RPMI7951 (cell line): ENCODE data around the gene KIF2C. TPM values are rescaled to one million over a fixed set of nuclear protein-coding genes. Genes with fewer than 3 reads are reported as not detected.
"Not testable (repeated sequence)": the region's sequence is repeated elsewhere in the genome, so short reads cannot be mapped to it uniquely, and the experiment has no call there.

Experiments used
- DNase-seq: peaks from one replicate; pipeline ENCODE4 v3.0.0-alpha.2; 2012; ENCODE audit warnings: low read depth
- total RNA-seq: library from RNA; depleted of rRNA; stranded (reverse); fragments of >200 nt; shearing (Covaris generic); gene quantifications from 2 replicates; pipeline ENCODE4 v1.2.3, GENCODE V29; 2014

KIF2C gene
- total RNA-seq, 1 experiment from 2014 or later: 127 TPM

DNA sequence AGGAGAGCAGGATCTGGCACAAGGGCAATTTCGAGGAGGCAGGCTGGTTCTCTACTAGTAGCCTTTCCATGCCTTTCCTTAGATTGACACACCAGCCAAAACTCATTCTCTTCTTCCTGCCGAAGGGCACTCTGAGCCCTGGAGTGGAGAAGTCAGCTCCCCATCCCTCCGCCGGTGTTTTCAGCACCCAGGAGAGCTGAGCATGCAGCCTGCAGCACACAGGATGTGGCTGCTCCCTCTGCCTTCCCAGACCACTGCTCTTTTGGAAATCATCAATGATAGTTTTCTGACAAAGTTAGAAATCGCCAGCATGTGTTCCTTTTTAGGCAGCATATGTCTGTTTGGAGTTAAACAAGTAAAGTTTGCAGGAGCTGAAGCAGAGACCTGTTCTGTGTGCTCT, 20.3 kb upstream of the KIF2C start:
- DNase-seq: peak; percentile 34

DNA sequence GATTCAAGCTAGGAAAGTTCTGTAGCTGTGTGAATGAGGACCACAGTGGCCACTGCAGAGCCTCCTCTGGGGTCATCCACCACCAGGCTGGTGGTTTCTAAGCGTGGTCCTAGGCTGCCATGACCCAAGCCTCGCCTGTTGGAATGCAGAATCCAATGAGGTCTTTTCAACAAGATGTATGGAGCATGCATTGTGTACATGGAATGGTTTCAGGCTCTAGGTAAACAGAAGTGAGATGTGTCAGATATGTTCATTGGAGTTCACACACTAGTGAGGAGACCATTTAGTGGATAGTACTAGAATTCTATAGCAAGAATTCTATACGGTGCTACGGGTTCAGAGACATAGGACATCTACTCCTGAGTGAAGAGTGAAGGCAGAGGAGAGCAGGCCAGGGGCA, 19.4 kb upstream of the KIF2C start:
- peak; percentile 38 for DNase-seq

DNA sequence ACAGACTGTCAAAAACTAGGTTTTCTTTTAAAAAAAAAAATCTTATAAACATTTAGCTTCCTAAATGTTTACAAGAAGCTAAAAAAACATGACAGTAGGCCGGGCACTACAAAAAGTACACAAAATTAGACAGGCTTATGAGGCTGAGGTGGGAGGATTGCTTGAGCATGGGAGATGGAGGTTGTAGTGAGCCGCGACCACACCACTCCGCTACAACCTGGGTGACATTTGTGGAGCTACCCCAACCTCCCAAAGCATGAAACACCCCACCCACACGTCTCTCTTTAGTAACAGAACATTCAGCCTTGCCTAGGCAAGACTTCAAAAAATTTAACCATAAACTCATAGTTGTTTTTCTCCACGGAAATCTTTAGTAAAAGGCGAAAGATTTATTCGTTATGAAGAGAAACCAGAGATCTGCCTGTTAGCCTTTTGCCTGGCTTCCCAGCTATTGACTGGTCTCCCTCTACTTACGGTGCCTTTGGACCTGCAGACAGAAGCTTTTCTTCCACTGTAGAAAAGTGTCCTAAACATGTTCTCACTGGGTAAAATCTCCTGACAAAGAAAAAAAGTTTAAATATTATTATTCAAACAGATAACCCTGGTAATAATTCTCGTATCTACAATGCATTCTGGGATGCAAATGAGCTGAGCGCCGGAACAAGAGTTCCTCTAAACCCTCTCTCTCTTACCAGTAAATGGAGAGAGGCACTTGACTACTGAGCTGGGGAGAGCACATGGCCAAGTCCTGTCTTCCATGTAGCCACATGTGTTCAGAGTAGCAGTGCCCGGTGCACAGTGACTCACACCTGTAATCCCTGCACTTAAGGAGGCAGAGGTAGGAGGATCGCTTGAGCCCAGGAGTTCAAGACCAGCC, 17.9 kb upstream of the KIF2C start:
- DNase-seq: peak; percentile 99

DNA sequence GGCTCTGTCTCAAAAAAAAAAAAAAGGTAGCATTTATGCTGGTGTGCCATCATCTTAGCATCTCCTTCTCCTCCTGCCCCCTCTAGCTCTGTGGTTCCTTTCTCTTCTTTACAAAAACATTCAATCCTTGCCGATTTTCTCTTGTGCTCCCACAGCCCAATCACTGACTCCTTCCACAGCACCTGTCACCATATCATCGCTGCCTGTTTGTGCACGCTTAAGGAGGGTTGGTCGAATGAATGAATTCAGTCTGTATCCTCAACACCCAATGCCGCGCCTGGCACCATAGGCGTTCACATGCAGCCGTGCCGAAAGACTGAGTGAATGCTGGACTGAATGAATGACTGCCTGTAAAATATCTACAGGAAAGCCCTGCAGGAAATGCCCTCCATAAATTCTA, 16.6 kb upstream of the KIF2C start:
- DNase-seq: no peak

DNA sequence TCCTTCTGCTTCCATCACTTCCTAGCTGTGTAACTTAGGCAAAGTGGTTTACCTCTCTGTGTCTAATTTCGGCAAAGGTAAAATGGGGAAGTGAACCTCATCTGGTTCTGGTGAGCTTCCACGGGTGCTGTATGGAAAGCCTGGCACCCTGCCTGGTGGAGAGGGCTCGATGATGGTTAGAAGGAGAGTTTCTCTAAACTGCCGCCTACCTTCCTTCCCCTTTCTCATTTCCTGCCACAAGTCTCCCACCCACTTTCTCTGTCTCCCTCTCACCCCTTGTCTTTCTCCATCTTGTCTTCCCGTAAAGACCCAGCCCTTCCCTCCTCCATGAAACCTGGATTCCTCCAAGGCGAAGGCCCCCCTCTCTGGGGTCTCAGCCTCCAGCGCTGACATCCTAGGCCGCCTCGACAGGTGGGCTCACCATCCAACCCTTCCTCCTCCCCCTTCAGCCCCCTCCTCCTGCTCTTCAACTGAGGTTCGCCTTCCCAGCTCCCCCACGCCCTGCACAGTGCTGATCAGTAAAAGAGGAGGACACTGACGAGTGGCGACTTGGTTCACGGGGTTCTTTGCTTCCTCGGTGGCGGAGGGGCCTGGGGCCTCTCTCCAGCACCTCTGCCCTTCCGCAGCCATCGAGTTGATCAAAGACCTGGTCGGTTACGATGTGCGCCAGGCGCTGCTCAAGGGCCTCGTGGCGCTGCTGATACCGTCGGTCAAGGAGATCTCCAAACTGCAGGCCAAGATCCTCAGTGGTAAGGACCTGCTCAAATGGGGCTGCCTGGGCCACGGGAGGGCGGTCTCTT, 15.9 kb upstream of the KIF2C start:
- DNase-seq: no peak

DNA sequence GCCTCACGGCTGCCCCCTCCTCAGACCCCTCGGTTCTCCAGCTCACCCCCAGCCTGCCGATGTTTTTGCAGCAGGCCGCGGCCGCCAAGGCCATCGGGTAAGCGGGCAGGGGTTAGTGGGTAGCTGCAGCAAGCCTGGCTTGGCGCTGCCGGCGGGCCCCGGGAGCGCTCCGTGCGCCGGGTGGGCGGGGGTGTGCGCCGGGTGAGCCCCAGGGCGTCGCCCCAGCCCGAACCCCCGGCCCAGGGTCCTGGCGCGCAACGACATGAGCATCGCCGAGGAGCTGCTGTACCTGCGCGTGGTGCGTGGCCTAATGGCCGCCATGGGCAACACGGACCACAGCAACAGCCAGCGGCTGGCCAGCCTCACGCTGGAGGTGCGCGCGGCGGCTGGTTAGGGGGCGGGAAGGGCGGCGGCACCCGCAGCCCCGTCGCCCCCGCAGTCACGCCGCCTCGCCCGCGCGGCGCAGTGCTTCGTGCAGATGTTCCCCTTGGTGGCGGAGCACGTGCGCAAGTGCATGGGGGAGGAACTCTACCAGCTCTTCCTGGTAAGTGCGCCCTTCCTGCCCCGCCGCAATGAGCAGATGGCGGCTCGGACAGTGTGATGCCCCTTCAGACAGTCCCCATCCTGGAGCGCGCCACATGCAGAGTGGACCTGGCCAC, 15.2 kb upstream of the KIF2C start:
- DNase-seq: no peak

DNA sequence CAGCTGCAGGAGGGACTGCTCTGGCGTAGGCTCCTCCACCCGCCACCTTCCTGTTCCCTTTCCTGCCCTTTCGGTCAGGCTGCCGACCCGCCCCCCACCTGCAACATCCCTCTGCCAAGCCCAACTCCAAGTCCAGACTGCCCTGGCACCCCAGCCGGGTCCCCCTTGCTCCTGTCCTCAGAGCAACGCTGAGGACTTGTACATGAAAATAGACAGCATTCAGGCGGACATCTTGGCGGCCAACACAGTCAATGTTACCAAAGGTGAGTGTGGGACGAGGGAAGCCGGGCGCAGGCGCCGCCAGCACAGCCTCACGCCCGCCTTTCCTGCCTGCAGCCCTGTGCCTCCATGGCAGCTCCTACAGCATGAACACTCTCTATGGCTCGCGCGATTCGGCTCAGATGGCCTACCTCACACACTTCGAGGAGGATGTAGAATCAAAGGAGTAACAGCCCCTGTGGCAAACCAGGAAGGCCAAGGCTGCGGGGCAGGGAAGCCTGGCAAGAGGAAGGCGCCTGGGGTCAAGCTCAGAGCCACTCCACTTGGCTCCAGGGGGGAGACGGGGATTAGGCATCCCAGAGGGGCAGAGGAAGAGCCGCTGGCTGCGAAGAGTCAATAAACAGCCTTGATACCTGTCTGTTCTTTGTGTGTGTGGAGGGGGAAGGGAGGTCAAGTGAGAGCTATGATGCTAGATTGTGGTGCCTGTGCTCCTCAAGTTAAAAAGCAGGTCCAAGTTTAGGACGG, 14.5 kb upstream of the KIF2C start:
- DNase-seq: no peak

DNA sequence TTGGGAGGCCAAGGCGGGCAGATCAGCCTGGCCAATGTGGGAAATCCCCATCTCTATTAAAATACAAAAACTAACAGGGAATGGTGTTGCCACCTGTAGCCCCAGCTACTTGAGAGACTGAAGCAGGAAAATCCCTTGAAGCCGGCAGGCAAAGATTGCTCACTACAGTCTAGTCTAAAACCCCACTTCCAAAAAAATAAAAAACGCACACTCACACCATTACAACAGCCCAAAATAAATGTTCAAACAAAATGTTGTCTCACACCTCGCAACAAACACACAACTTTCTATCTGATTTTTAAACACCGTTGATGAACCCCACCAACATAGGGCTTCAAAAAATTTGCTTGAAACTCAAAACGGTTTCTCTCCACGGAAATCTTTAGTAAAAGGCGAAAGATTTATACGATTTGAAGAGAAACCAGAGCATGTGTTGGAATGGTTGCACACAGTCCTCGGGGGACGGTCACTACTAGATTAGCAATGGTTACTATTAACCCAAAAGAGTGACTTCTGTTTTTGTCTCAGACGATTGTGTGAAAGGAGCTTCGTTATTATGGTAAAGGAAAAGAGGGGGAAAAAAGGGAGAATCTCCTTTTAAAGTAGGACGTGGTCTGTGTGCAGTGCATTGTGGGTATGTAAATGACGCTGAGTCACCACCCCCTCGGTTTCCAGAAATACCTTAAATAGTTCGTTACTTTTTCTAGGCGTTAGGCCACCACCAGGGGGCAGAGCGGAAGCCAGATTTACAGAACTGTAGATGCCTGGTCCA, 8.7 kb upstream of the KIF2C start, which contains the start of gene RNU5D-1:
TSS of gene RNU5D-1 (minus strand) at position 430 of the 772 bp plus-strand sequence.
- DNase-seq: peak; percentile 97

DNA sequence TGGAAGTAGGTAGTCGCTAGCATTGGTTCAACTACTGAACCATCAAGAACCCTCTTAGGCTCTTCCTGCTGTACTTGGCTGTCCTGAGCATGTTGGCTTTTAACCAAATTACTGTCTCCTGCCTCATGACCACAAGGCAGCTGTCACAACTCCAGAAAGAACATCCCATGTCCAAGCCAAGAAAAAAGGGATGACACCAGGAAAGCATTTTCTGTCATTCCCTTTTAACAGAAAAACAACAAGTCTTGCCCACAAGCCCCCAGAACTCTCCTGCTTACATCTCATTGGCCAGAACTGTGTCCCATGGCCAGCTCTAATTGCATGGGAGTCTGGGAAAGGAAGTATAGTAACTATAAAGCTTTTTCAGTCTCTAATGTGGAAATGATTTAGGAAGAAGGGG, 6.3 kb upstream of the KIF2C start:
- DNase-seq: peak; percentile 95

DNA sequence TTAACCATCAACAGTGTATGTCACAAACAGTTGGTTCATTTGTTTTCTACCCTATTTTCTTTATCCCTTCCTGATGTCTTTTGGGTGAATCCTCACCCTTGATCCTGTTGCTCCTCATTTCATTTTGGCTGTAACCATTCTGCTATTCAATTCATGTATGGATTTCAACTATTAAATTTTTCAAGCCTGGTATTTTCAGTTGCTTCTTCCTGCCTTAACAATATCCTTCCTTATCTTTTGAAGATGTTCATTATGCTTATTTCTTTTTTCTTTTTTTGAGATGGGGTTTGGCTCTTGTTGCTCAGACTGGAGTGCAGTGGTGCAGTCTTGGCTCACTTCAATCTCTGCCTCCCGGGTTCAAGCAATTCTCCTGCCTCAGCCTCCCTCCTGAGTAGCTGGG, 5.9 kb upstream of the KIF2C start:
- no peak for DNase-seq

DNA sequence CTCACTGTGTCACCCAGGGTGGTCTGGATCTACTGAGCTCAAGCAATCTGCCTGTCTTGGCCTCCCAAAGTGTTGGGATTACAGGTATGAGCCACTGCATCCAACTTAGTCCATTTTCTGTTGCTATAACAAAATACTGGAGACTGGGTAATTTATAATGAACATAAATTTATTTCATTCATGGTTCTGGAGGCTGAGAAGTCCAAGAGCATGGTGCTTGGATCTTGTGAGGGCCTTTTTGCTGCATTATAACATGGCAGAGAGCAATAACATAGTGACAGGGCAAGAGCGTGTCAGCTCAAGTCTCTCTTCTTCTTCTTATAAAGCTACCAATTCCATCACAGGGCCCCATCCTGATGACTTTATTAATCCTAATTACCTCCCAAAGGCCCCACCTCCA, 3.6 kb upstream of the KIF2C start:
- no peak for DNase-seq

DNA sequence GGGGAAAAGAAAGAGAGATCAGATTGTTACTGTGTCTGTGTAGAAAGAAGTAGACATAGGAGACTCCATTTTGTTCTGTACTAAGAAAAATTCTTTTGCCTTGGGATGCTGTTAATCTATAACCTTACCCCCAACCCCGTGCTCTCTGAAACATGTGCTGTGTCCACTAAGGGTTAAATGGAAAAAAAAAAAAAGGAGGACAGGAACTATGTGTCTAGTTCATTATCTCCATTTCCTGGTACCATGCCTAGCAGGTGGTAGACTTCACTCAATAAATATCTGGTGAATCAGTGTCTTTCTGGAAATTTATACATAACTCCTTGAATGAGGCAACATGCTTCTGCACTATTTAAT, 707 bp upstream of the KIF2C start:
- DNase-seq: not testable (repeated sequence)

DNA sequence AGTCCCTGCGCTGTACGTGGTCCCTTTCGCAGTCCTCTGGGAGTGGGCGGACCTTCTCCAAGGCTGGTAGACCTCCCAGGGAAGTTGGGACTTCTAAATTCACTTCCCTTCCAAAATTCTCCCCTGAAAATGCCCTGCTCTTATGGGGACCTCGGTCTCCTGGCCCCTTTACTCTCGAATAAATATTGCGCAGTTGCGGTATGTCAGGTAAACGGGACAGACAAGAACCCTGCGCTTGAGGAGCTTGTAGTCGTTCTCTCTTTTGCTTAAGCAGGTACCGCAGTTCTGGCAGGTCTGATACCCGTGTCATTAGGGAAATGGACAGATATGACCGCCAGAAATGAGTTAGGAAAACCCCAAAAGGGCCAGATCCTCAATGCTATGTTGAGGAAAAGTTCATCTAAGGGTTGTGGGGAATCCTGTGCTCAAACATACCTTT, 561 bp downstream of the KIF2C start:
- no peak for DNase-seq

DNA sequence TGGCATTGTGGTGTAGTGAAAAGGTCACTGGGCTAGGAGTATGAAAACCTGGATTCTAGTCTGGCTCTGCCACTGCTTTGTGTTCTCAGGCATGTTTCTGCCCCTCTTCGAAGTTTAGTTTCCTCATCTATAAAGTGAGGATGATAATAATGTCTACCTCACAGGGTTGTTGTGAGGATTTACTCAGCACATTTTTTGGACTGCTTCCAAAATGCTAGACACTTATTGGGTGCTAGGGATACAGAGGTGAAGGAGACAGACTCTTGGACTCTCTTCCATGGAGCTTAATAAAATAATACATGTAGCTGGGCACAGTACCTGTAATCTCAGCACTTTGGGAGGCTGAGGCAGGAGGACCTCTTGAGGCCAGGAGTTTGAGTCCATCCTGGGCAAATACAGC, 3.6 kb downstream of the KIF2C start:
- no peak for DNase-seq

DNA sequence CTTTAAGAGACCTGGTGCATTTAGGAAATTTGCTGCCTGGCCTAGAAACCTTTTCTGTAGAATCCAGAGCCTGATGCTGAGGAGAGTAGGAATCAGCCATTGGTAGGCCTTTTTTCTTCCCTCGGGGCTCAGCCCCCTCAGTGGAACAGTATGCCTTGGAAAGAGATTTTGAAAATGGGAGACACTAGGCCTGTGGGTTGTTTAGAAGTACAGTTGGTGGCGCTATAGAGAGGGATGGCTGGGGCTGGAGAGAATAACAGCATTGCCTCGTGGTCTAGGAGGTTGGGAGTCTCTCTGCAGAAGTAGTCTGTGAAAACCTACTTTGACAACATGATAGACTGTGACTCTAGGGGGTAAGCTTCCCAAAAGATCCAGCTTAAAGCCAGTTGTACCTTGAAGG, 8.2 kb downstream of the KIF2C start:
- DNase-seq: no peak

DNA sequence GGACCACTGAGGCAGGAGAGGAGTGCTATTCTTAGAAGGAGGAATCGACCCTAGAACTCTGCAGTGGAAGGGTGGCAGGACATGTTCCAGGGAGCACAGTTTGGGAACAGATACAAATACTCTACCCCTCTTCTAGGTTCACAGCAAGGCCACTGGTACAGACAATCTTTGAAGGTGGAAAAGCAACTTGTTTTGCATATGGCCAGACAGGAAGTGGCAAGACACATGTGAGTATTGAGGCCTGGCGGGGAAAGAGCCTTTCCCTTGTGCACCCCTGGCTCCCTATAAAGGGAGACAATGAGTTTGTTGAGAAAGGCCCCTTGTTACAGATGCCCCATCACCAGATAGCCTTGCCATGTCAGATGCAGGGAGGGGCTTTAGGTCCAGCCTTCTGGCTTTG, 17.8 kb downstream of the KIF2C start:
- DNase-seq: no peak

DNA sequence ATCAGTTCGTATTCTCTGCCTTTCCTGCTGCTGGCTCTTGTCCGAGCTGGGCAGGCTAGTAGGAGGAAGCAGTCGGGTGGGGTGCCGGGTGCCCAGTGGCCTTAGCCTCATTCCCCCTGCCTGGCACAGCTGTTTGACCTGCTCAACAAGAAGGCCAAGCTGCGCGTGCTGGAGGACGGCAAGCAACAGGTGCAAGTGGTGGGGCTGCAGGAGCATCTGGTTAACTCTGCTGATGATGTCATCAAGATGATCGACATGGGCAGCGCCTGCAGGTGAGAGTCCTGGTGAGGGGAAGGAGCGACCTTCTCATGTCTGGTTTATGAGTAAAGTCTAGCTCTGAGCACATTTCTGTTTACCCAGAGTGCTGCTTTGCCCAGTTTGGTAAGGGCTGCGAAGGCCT, 19.4 kb downstream of the KIF2C start:
- DNase-seq: no peak

DNA sequence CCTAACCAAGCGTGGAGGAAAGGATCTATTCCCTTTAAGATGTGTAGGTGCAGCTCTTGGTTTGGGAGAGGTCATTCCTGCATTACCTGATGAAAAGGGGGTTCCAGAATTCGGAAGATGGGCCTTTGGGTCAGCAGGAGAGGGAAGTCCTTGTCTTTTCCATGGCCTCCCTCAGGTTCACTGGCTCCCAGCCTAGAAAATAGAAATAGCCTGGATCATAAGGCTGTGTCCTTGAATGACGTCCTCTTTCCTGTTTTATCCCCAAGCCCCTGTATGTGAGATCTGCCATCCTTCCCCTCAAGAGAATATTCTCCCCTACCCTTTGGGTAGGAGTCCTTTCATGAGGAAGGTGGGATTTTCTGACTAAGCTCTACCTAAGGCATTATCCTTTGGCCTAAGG, 21.2 kb downstream of the KIF2C start:
- no peak for DNase-seq

DNA sequence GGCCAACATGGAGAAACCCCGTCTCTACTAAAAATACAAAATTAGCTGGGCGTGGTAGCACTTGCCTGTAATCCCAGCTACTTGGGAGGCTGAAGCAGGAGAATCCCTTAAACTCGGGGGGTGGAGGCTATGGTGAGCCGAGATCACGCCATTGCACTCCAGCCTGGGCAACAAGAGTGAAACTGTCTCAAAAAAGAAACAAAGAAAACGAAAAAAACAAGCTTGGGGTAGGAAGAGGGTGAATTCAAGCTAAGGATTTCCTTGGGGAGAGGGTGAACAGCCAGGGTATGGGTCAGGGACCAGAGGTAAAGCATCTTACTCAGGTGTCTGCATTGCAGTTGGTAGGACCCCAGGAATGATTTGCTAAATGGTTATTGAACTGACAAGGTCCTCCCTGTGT, 26.8 kb downstream of the KIF2C start:
- DNase-seq: not testable (repeated sequence)

DNA sequence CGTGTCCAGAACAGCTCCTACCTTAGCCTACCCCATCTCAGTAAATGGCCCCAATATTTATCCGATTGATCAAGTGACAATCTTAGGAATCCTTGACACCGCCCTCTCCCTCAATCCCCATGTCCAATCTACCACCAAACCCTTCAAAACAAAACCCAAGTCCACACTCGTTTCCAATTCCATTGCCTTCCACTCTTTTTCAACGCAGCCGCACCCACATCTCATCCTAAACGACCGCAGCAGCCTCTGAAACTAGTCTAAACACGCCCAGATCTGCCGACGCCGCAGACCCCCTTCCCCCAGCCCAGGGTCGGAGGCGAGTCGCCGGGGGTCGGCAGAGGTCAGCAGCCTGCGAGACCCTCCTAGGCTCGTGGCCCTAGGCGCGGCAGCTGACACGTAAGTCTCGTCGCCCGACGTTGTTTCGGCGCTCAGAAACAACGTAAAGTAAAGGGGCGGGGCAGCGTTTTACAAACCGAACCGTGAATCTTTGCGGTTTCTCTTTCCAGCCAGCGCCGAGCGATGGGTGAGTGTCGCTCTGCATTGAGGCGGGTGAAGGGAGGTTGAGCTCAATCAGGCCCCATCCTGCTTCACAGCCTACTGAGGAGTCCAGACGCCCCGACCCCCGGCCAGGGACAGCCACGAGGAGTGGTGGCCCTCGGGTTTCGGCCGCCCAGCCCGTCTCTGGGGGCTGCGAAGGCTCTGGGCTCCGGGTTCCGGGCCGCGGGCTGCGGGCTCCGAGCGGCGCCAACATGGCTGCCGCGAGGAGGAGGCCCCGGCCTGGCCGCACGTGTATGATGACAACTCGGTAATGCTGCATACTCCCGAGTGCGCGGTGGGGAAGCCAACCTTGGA, 35.7 kb downstream of the KIF2C start, which contains the start of gene RPS8:
TSS of gene RPS8 (plus strand) at position 463 of the 852 bp plus-strand sequence. CDS start at position 520, 57 bp downstream.
- DNase-seq: peak; percentile 93
